Spleen (tissue), 11 donors: ENCODE data around the gene TTC39A. TPM values are rescaled to one million over a fixed set of nuclear protein-coding genes. Genes with fewer than 3 reads are reported as not detected.

Experiments
- DNase-seq: peaks from one replicate; pipeline ENCODE4 v3.0.0-alpha.2; 2020
- H3K27ac ChIP-seq, 8 donors: fragments of 200-600 bp; sonication (generic) in 7 of 8; 1 replicate in 4 of 8; 2 replicates in 4 of 8; pipeline versions ENCODE4 v1.5.0 to v1.8.0; 2016 to 2021; ENCODE audit warnings: inconsistent platforms in 4 of 8, mild to moderate bottlenecking in 4 of 8, moderate library complexity in 1 of 8
- H3K27me3 ChIP-seq, 7 donors: fragments of 200-600 bp; sonication (generic) in 6 of 7; replicated peaks in 1 of 7; 1 replicate in 4 of 7; 2 replicates in 3 of 7; pipeline versions ENCODE4 v1.5.0 to v1.8.0; 2016 to 2021; ENCODE audit warnings: inconsistent platforms in 3 of 7, mild to moderate bottlenecking in 1 of 7
- H3K36me3 ChIP-seq, 6 donors: fragments of 200-600 bp; sonication (generic) in 5 of 6; 1 replicate in 4 of 6; 2 replicates in 2 of 6; pipeline versions ENCODE4 v1.5.0 to v1.8.0; 2016 to 2021; ENCODE audit warnings: inconsistent platforms in 2 of 6
- H3K4me1 ChIP-seq, 6 donors: fragments of 200-600 bp; sonication (generic) in 5 of 6; 1 replicate in 3 of 6; 2 replicates in 3 of 6; pipeline versions ENCODE4 v1.5.0 to v1.8.0; 2016 to 2021; ENCODE audit warnings: inconsistent platforms in 3 of 6
- H3K4me3 ChIP-seq, 8 donors: fragments of 200-600 bp; sonication (generic) in 7 of 8; 1 replicate in 4 of 8; 2 replicates in 4 of 8; pipeline versions ENCODE4 v1.5.0 to v1.8.0; 2016 to 2021; ENCODE audit warnings: inconsistent platforms in 4 of 8, mild to moderate bottlenecking in 4 of 8, moderate library complexity in 2 of 8
- H3K9me3 ChIP-seq, 8 donors: fragments of 200-600 bp; sonication (generic) in 7 of 8; 1 replicate in 4 of 8; 2 replicates in 4 of 8; pipeline versions ENCODE4 v1.5.0 to v1.8.0; 2016 to 2021; ENCODE audit warnings: inconsistent platforms in 4 of 8
- CTCF ChIP-seq, 11 experiments: fragments of 200-600 bp in 7 of 11; fragments of 450-650 bp in 4 of 11; sonication (generic) in 4 of 11; IDR thresholded peaks in 8 of 11; conservative IDR thresholded peaks in 3 of 11; 1 replicate in 7 of 11; 2 replicates in 4 of 11; pipeline versions ENCODE4 v1.4.0 to v1.8.0; 2016 to 2021; ENCODE audit warnings: antibody characterized with exemption in 11 of 11, inconsistent platforms in 4 of 11, mild to moderate bottlenecking in 1 of 11
- POLR2A ChIP-seq, 3 donors: fragments of 450-650 bp; IDR thresholded peaks; one replicate each; pipeline ENCODE4 v1.5.1; 2017; ENCODE audit warnings: antibody characterized with exemption in 3 of 3, mild to moderate bottlenecking in 1 of 3
- POLR2AphosphoS5 ChIP-seq, 3 donors: sonication (generic); formaldehyde crosslinking; IDR thresholded peaks; one replicate each; pipeline ENCODE4 v1.5.1; 2017; ENCODE audit warnings: antibody characterized with exemption in 3 of 3
- WGBS, 5 donors: extraction: QIAGEN DNeasy Blood & Tissue Kit in 3 of 5; methylation state at CpG; one replicate each; pipeline versions ENCODE4 v1.1.5 to v1.1.7; 2013 to 2018; 5-methylcytosine and 5-hydroxymethylcytosine counted together
- intact Hi-C: fragments of 100-400 bp; cut with DNase I; formaldehyde crosslinking; loops from one replicate; pipeline ENCODE4 v1.15.0; 2023; ENCODE audit warnings: low total_unique reads
- polyA plus RNA-seq, 3 donors: library from polyadenylated mRNA; stranded (reverse); fragments of 200-250 nt; gene quantifications; one replicate each; pipeline ENCODE4 v1.2.1, GENCODE V29; 2013
- total RNA-seq, 7 donors: library from RNA; depleted of rRNA in 3 of 7; stranded (reverse); fragments of >200 nt in 3 of 7; fragmentation: NEBNext Ultra II Directional in 4 of 7; extraction: Animal tissue kit (Norgen Biotek cat#: 25700) in 4 of 7; gene quantifications; one replicate each; pipeline versions ENCODE4 v1.1.0 to v1.2.1, GENCODE V29; 2016 to 2021
- donor health status: healthy with polysubstance abuse.
- donor health status: DM: no; HTN: no; CAD: no; lungs with moderate emphysema.
- donor health status: DM: no; HTN: no; CAD: no.
- donor health status: Bipolar disorder and iron deficiency.
- donor health status: healthy.
- donor health status: DM: no; HTN: no; CAD: no.
- donor health status: DM: yes; HTN: yes; CAD: no.

The TTC39A gene
- total and polyA plus RNA-seq, 10 donors = 0.24 to 2.4 (median 0.70) TPM; not detected in 1

- no peak for TF ChIP-seq POLR2AphosphoS5 (IDR thresholded peaks at IDR 0.05)
- no peak for TF ChIP-seq CTCF (IDR thresholded peaks at IDR 0.05 in 8 of 11, conservative IDR thresholded peaks at IDR 0.05 in 3 of 11)
- TF ChIP-seq POLR2A (IDR thresholded peaks at IDR 0.05) = no peak
- DNase-seq = no peak
- 94 to 99% (median 96%) methylated on average over 6 of the region's 6 CpGs for WGBS, 5 donors
- peaks cover 0 to 37% (median 19%) of the 10 kb centered on the region in 7 donors for H3K27me3 ChIP-seq
- intact Hi-C loops = no loop called here
- no peaks in the 10 kb centered on the region for H3K36me3 ChIP-seq
- peaks cover 0 to 12% (median 11%) of the 10 kb centered on the region in 6 donors for H3K4me1 ChIP-seq
- H3K27ac ChIP-seq = no peak overlapping the region
- H3K4me3 ChIP-seq = no peak overlapping the region
- no peaks in the 10 kb centered on the region for H3K9me3 ChIP-seq
Measured at GRCh38 chr1:51340380-51340779, 10.0 kb upstream of the TTC39A start.

GRCh38 chr1:51336711-51337110 is 6.3 kb upstream of the TTC39A start:
- TF ChIP-seq POLR2A (IDR thresholded peaks at IDR 0.05) = no peak
- TF ChIP-seq POLR2AphosphoS5 (IDR thresholded peaks at IDR 0.05) = no peak
- TF ChIP-seq CTCF (IDR thresholded peaks at IDR 0.05 in 8 of 11, conservative IDR thresholded peaks at IDR 0.05 in 3 of 11) = no peak
- H3K27ac ChIP-seq = no peak overlapping the region
- WGBS, 5 donors = 85 to 98% (median 90%) methylated on average over 4 of the region's 4 CpGs
- intact Hi-C loops = no loop called here
- no peaks in the 10 kb centered on the region for H3K4me1 ChIP-seq
- H3K9me3 ChIP-seq = no peaks in the 10 kb centered on the region
- peaks cover 0 to 12% (median 0%) of the 10 kb centered on the region in 7 donors for H3K27me3 ChIP-seq
- no peaks in the 10 kb centered on the region for H3K36me3 ChIP-seq
- DNase-seq = no peak
- H3K4me3 ChIP-seq = no peak overlapping the region

GRCh38 chr1:51336004-51336403 is 5.6 kb upstream of the TTC39A start:
- Histone ChIP-seq H3K27ac (no peak overlapping the region), H3K9me3 (no peaks in the 10 kb centered on the region), H3K4me3 (no peak overlapping the region), H3K27me3 (peaks cover 0 to 19% (median 3%) of the 10 kb centered on the region in 7 donors), H3K4me1 (peaks cover 0 to 7% (median 2%) of the 10 kb centered on the region in 6 donors), H3K36me3 (no peaks in the 10 kb centered on the region)
- TF ChIP-seq POLR2A (IDR thresholded peaks at IDR 0.05) = no peak
- no peak for TF ChIP-seq CTCF (IDR thresholded peaks at IDR 0.05 in 8 of 11, conservative IDR thresholded peaks at IDR 0.05 in 3 of 11)
- no peak for TF ChIP-seq POLR2AphosphoS5 (IDR thresholded peaks at IDR 0.05)
- DNase-seq = no peak
- intact Hi-C loops = no loop called here
- WGBS, 5 donors = 84 to 98% (median 94%) methylated on average over 3 of the region's 3 CpGs

- DNase-seq = no peak
- Histone ChIP-seq H3K27ac (no peak overlapping the region), H3K27me3 (peaks cover 0 to 49% (median 16%) of the 10 kb centered on the region in 7 donors), H3K36me3 (no peaks in the 10 kb centered on the region), H3K9me3 (no peaks in the 10 kb centered on the region), H3K4me1 (peaks cover 0 to 20% (median 8%) of the 10 kb centered on the region in 6 donors), H3K4me3 (peak overlapping the region in 1 of 8 donors; percentile 69)
- intact Hi-C loops = no loop called here
- 41 to 60% (median 58%) methylated on average over 4 to 7 of the region's 7 CpGs for WGBS, 5 donors
- no peak for TF ChIP-seq POLR2A (IDR thresholded peaks at IDR 0.05)
- no peak for TF ChIP-seq CTCF (IDR thresholded peaks at IDR 0.05 in 8 of 11, conservative IDR thresholded peaks at IDR 0.05 in 3 of 11)
- no peak for TF ChIP-seq POLR2AphosphoS5 (IDR thresholded peaks at IDR 0.05)
Measured at GRCh38 chr1:51331206-51332100, 1.1 kb upstream of the TTC39A start.
